ENCODE results near the gene CHRNA4. TPM values are rescaled to one million over a fixed set of nuclear protein-coding genes. Genes with fewer than 3 reads are reported as not detected.

The CHRNA4 gene
- total and polyA plus RNA-seq, 2 donors from 2014 or later, result 0.44 to 0.67 TPM

GRCh38 chr20:63398744-63399514 is 37.8 kb upstream of the CHRNA4 start:
- Histone ChIP-seq H3K27me3 (ENCODE audit: control insufficient read depth, insufficient read depth, low read length) (no peaks in the 10 kb centered on the region), H3K4me1 (ENCODE audit: control insufficient read depth in 2 of 3, insufficient read depth in 2 of 3, low read depth in 1 of 3, low read length in 3 of 3) (peaks cover 0 to 4% (median 0%) of the 10 kb centered on the region in 3 donors), H3K9me3 (ENCODE audit: control insufficient read depth in 2 of 3, insufficient read depth in 1 of 3, low read length in 3 of 3) (no peaks in the 10 kb centered on the region), H3K27ac (ENCODE audit: low read depth in 2 of 2, low read length in 2 of 2) (no peak overlapping the region), H3K36me3 (ENCODE audit: control insufficient read depth in 2 of 3, insufficient read depth in 3 of 3, low read length in 3 of 3) (no peaks in the 10 kb centered on the region), H3K9ac (ENCODE audit: low read length in 3 of 3) (no peak overlapping the region), H3K4me3 (ENCODE audit: low read length in 3 of 3) (no peak overlapping the region)
- intact Hi-C loops (cut with DNase I), result no loop called here
- FAIRE-seq, result no peak
- TF ChIP-seq CTCF (IDR thresholded peaks at IDR 0.05; ENCODE audit: borderline replicate concordance, extremely low read depth, insufficient read depth), result no peak
- DNase-seq, result no peak

- intact Hi-C loops (cut with DNase I), result no loop called here
- Histone ChIP-seq H3K36me3 (ENCODE audit: control insufficient read depth in 2 of 3, insufficient read depth in 3 of 3, low read length in 3 of 3) (no peaks in the 10 kb centered on the region), H3K4me1 (ENCODE audit: control insufficient read depth in 2 of 3, insufficient read depth in 2 of 3, low read depth in 1 of 3, low read length in 3 of 3) (peaks cover 0 to 5% (median 0%) of the 10 kb centered on the region in 3 donors), H3K9me3 (ENCODE audit: control insufficient read depth in 2 of 3, insufficient read depth in 1 of 3, low read length in 3 of 3) (no peaks in the 10 kb centered on the region), H3K4me3 (ENCODE audit: low read length in 3 of 3) (no peak overlapping the region), H3K27me3 (ENCODE audit: control insufficient read depth, insufficient read depth, low read length) (no peaks in the 10 kb centered on the region), H3K27ac (ENCODE audit: low read depth in 2 of 2, low read length in 2 of 2) (no peak overlapping the region), H3K9ac (ENCODE audit: low read length in 3 of 3) (no peak overlapping the region)
- TF ChIP-seq CTCF (IDR thresholded peaks at IDR 0.05; ENCODE audit: borderline replicate concordance, extremely low read depth, insufficient read depth), result no peak
- DNase-seq (no peak), FAIRE-seq (no peak)
Measured at GRCh38 chr20:63397946-63398450, 36.8 kb upstream of the CHRNA4 start.

GRCh38 chr20:63397155-63397843 is 36.1 kb upstream of the CHRNA4 start:
- intact Hi-C loops (cut with DNase I), result no loop called here

More at GRCh38 chr20:63397155-63397843, 36.1 kb upstream of the CHRNA4 start:
- no peak for TF ChIP-seq CTCF (IDR thresholded peaks at IDR 0.05; ENCODE audit: borderline replicate concordance, extremely low read depth, insufficient read depth)
- H3K36me3 ChIP-seq (ENCODE audit: control insufficient read depth in 2 of 3, insufficient read depth in 3 of 3, low read length in 3 of 3), result no peaks in the 10 kb centered on the region
- H3K27ac ChIP-seq (ENCODE audit: low read depth in 2 of 2, low read length in 2 of 2), result no peak overlapping the region
- no peak overlapping the region for H3K9ac ChIP-seq (ENCODE audit: low read length in 3 of 3)
- H3K27me3 ChIP-seq (ENCODE audit: control insufficient read depth, insufficient read depth, low read length), result no peaks in the 10 kb centered on the region
- H3K9me3 ChIP-seq (ENCODE audit: control insufficient read depth in 2 of 3, insufficient read depth in 1 of 3, low read length in 3 of 3), result no peaks in the 10 kb centered on the region
- FAIRE-seq (no peak), DNase-seq (no peak)
- H3K4me1 ChIP-seq (ENCODE audit: control insufficient read depth in 2 of 3, insufficient read depth in 2 of 3, low read depth in 1 of 3, low read length in 3 of 3), result peaks cover 0 to 5% (median 0%) of the 10 kb centered on the region in 3 donors
- H3K4me3 ChIP-seq (ENCODE audit: low read length in 3 of 3), result no peak overlapping the region

All from kidney (tissue), 14 donors.